Measurements from ENCODE around the gene NEUROD4. TPM values are rescaled to one million over a fixed set of nuclear protein-coding genes. Genes with fewer than 3 reads are reported as not detected.

NEUROD4 gene
- total and polyA plus RNA-seq, 10 of the 15 experiments (the other 5 are each of a cell fraction or from before 2014, with no cell fraction given), result 0.06 TPM; not detected in 9

GRCh38 chr12:55024575-55024974 lies 4.8 kb downstream of the NEUROD4 start (continued):
- TF ChIP-seq RELB (IDR thresholded peaks at IDR 0.05; ENCODE audit: low read depth) (no peak), RAD21 (IDR thresholded peaks at IDR 0.05; ENCODE audit: insufficient read depth, low read depth, low read length) (no peak)

GRCh38 chr12:55025508-55025907 lies 5.7 kb downstream of the NEUROD4 start:
- Histone ChIP-seq H3K79me2 (ENCODE audit: control insufficient read depth, insufficient read depth, low read length) (no peaks in the 10 kb centered on the region), H3K4me1 (ENCODE audit: control insufficient read depth, insufficient read depth, low read length) (no peaks in the 10 kb centered on the region), H3K9ac (ENCODE audit: control insufficient read depth, insufficient read depth, low read length) (no peak overlapping the region), H3K27ac (ENCODE audit: control insufficient read depth, insufficient read depth) (no peak overlapping the region), H3K9me3 (replicated peaks; ENCODE audit: control insufficient read depth, insufficient read depth, low read length) (no peaks in the 10 kb centered on the region), H3K27me3 (replicated peaks in 1 of 2; ENCODE audit: control insufficient read depth in 2 of 2, insufficient read depth in 2 of 2, low read length in 1 of 2) (no peaks in the 10 kb centered on the region; a peak in 1 of 4 replicates), H4K20me1 (ENCODE audit: control insufficient read depth, insufficient read depth) (no peaks in the 10 kb centered on the region), H3K36me3 (ENCODE audit: control insufficient read depth in 2 of 2, insufficient read depth in 2 of 2, low read length in 1 of 2) (no peaks in the 10 kb centered on the region), H3K4me3 (no peak overlapping the region), H2AFZ (ENCODE audit: control insufficient read depth, low read depth, low read length) (no peak overlapping the region), H3K4me2 (ENCODE audit: control insufficient read depth, insufficient read depth) (no peak overlapping the region)
- ChIA-PET RAD21 (ENCODE audit: unreplicated experiment) (no interaction called here), POLR2A (no interaction called here), SMC1A (ENCODE audit: uncharacterized antibody, unreplicated experiment) (interaction anchor here (1.0 to 1.3 kb wide), 2 partner anchors 10 to 47 kb away, joined by 3 to 6 read pairs; no protein-coding TSS in a partner anchor), CTCF (interaction anchor here (1.1 to 1.5 kb wide), 2 partner anchors 26 to 33 kb away, joined by 3 to 6 read pairs; no protein-coding TSS in a partner anchor)
- in situ Hi-C loops (cut with MboI) (no loop called here), intact Hi-C loops (cut with micrococcal nuclease; ENCODE audit: unreplicated experiment) (no loop called here)
- DNase-seq (ENCODE audit: low read depth, low spot score), result no peak
- BruUV-seq (replicated peaks), result no TSS peak
- 0% methylated on average over 2 of the region's 2 CpGs for WGBS (ENCODE audit: insufficient coverage, insufficient replicate concordance, low lambda C conversion rate, missing lambda C conversion rate)
- no peak for ATAC-seq
- TF ChIP-seq CBX5 (IDR thresholded peaks at IDR 0.05; ENCODE audit: low read depth) (no peak), RAD51 (IDR thresholded peaks at IDR 0.05) (peak; percentile 21; the same call in 1 of the 2 replicates), SPI1 (IDR thresholded peaks at IDR 0.05; ENCODE audit: borderline replicate concordance, insufficient read depth, low read depth, low read length) (no peak), ZNF384 (IDR thresholded peaks at IDR 0.05; ENCODE audit: borderline replicate concordance, low read depth, low read length) (no peak)
- no peak for FAIRE-seq

Measured in GM12878 (cell line).